SKM-1 treated with dmso at 0.1 percent for 144 hours (cell line): Measurements from ENCODE around the gene SLC9A4.
A peak's percentile ranks its signal among the peaks of the same experiment; 100 is the strongest.
"Not testable (repeated sequence)": the region's sequence is repeated elsewhere in the genome, so short reads cannot be mapped to it uniquely, and the experiment has no call there.

Experiments
- DNase-seq: peaks from one replicate; lab custom pipeline; 2025; ENCODE audit not compliant: unreplicated experiment; lab: John Stamatoyannopoulos, UW

The SLC9A4 gene

GRCh38 chr2:102540882-102541281 lies 67.9 kb downstream of the SLC9A4 start:
- DNase-seq = no peak

DNA sequence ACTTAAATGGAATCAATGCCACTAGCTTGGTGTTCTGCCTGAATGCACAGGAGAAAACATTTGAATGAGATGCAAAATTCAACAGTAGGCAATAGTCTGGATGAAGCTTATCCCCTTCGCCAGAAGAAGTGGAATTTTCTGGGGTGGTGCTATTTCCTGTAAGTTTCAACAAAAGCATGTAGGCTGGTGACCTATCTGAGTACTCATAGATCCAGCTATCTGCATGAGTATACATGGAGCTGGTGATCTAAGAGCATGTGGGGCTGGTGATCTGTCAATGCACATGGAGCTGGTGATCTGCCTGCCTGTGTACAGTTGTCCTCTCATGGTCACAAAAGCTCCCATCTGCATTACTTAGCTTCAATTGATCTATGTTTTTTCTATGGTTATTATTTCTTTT lies 71.2 kb downstream of the SLC9A4 start:
- no peak for DNase-seq

GRCh38 chr2:102547462-102547861 lies 74.4 kb downstream of the SLC9A4 start:
- DNase-seq = no peak

DNA sequence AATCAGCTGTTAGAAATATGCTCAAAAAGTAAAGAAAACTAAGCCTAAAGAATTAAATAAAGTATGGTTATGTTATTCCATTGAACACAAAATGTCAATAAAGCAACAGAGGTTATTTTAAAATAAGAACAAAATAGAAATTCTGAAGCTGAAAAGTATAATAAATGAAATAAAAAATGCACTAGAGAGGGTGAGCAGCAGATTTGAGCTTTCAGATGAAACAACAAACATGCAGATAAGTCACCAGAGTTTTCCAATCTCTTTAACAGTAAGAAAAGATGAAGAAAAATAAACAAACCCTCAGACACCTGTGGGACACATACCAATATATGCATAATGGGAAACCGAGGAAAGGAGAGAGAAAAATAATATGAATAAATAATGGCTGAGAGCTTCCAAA lies 76.0 kb downstream of the SLC9A4 start:
- no peak for DNase-seq

- DNase-seq = no peak
Measured at GRCh38 chr2:102550151-102550550, 77.1 kb downstream of the SLC9A4 start.

DNA sequence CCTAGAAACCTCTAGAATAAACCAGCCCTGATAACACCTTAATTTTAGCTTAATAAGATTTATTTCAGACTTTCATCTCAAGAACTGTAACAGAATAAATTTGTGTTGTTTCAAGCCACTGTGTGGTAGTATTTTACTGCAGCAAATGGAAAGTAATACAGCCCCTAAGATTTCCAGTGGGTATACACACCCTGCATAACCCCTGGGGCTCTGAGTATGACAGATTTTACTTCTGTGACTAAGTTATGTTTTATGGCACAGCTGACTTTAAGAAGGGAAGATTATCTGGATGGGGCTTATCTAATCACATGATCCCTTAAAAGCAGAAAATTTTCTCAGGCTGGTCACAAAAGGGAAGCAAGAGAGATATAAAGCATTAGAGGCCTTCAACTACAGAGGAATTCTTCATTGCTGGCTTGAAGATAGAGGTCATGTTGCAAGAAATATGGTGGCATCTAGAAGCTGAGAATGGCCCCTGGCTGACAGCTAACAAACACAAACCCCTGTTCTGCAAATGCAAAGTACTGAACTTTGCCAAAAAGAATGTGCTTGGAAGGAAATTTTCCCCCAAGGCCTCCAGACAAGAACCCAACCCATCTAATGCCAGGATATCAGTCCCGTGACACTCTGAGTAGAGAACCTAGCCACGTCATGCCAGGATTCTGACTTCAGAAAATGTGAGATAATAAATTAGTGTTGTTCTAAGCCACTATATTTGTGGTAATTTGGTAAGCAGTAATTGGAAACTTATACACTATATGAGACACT lies 78.5 kb downstream of the SLC9A4 start:
- no peak for DNase-seq

- DNase-seq = no peak
Measured at GRCh38 chr2:102553601-102554000, 80.6 kb downstream of the SLC9A4 start.

GRCh38 chr2:102558463-102558862 lies 85.4 kb downstream of the SLC9A4 start:
- no peak for DNase-seq

DNA sequence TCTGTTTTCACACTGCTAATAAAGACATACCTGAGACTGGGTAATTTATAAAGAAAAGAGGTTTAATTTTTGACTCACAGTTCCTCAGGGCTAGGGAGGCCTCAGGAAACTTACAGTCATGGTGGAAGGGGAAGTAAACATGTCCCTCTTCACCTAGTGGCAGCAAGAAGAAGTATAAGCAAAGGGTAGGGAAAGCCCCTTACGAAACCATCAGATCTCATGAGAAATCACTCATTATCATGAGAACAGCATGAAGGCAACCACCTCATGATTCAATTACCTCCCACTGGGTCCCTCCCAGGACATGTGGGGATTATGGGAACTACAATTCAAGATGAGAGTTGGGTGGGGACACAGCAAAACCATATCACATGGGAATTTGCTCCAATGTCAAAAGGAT lies 89.5 kb downstream of the SLC9A4 start:
- not testable (repeated sequence) for DNase-seq

DNA sequence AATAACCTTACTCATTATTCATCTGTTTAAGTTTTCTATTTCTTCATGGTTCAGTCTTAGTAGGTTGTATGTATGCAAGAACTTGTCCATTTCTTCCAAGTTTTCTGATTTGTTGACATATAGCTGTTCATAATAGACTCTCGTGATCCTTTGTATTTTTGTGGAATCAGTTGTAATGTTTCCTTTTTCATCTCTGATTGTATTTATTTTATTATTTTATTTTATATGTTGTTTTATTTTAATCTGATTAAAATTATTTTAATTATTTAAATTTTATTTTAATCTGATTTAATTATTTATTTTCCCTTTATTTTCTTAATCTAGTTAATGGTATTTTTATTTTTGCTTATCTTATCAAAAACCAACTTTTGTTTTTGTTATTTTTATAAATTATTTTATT lies 102.9 kb downstream of the SLC9A4 start:
- DNase-seq = no peak

DNA sequence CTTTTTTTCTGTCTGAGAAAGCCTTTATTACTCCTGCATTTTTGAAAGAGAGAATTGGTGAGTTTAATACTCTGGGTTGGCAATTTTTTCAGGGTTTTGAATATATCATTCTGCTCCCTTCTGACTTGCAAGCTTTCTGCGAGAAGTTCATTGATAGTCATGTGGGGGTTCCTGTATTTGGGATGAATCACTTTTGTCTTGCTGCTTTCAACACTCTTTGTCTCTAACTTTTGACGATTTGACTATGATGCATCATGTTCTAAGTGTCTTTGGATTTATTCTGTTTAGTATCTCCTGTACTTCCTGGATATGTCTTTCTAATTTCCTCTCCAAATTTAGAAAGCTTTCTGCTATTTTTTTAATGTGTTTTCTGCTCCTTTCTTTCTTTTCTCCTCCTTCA lies 105.3 kb downstream of the SLC9A4 start:
- DNase-seq = no peak

GRCh38 chr2:102581911-102582310 lies 108.9 kb downstream of the SLC9A4 start:
- peak; percentile 47 for DNase-seq

DNA sequence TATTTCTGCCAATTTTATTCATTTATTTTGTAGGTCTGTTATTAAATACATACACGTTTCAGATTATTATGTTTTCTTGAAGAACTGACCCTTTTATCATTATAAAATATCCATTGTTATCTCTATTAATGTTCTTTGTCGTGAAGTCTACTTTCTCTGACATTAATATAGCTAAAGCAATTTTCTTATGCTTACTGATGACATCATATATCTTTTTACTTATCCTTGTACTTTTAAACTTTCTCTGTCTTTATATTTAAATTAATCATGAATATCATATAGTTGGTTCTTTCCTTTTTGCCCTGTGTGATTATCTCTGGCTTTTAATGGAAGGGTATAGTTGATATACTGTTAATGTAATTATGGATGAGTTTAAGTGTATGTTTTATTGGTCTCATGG lies 109.8 kb downstream of the SLC9A4 start:
- no peak for DNase-seq
